ENCODE results near the gene SLC35F4.
"Not testable (repeated sequence)": the region's sequence is repeated elsewhere in the genome, so short reads cannot be mapped to it uniquely, and the experiment has no call there.

Gene SLC35F4

DNA sequence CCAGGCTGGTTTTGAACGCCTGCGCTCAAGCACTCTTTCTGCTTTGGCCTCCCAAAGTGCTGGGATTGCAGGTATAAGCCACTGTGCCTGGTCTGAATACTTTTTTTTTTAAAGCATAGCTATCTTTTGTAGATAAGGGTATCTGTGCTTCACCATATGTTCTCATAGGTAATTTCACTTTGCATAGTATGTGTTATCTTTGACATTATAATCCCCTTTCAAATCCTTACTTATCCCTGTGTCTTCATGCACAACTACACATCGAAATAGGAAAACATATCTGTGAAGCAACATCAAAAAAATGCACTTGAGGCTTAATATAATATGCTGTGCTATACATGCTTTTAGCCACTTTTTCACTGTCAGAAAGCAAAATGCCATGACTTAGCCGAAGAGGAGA is 94.1 kb downstream of the SLC35F4 start:
- no peak for DNase-seq

DNA sequence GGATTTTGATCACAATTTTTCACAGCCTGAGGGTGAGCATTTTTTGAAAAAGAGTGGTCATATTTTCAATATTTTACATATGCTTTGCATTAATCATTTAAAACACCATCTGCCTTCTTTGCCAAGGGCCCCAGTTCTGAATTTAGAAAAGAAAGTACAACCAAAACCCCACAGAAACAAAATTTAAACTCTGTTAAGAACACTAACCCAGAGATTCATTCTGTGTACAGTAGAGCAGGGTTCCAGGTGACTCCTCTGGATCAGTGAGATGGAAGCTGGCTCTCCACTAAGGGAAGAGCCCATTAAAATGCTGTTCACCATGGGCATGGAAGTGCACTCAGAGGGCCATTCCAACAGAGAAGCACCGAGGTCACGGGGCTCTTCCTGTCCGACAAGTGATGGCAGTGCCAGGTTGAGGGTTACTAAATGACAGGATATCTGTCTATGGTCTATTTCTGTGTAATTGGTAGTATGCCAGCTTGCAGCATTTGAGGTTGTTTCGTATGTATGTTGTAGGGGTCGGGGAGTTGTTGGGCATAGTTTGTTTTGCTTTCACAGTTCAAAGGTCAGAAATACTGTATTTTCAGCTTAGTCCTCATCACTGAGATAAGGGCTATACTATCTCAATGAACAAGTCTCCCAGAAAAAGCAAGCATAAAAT is 95.9 kb downstream of the SLC35F4 start:
- DNase-seq = no peak

DNA sequence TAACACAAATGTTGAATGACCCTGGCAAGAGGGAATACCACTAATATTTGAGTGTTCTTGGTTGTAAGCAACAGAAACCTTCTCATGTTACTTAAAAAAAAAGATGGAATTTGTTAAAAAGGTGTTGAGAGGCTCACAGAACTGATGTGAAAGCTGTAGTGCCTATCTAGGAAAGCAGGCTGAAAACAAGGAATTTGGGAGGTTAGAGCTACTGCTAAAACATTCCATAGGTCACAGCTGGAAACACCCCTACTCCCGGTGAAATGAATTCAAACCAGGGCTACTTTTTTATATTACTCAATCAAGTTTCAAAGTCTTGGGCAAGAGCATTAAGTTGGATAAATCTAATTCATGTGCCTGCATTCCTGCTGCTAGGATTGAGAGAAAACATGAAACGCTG is 104.1 kb downstream of the SLC35F4 start:
- no peak for DNase-seq

DNA sequence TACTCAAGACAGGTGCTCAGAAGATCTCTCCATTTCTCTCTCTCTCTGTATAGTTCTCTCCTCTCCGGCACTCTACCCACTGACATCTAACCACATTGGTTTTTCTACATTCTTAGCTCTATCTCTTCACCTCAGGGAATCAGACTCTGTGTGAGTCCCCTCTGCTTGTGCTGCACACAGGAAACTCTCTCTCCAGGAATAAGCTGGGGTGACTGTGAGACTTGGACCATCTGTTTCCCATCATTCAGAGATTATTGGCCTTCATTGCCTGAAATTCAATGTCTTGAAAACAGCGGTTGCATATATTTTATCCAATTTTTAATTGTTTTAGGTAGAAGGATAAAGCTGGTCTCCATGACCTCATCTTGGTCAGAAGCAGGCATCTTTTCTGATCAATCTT is 105.0 kb downstream of the SLC35F4 start:
- no peak for DNase-seq

DNA sequence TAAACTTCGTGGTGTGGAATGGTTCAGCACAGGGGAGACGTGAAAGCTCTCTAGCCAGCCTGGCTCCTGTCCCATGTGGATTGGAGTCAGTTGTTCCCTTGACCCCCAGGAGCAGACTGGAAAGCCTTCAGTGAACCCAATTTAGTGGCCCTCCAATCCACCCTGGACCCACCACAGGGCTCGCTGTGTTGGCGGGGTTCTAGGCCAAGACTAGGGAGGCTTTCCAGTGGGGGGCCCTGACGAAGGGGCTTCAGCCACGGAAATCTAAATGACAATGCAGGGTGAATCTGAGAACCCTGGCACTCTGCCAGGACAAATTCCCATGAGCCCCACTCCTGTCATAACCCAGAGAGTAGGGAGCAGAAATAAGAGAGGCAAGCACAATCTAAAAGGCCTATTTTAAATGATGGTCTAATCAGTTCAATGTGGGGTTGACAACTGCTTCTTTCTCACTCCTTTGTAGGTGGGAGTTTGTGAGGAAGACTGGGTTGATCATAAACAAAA is 110.8 kb downstream of the SLC35F4 start:
- peak; percentile 51 for DNase-seq

DNA sequence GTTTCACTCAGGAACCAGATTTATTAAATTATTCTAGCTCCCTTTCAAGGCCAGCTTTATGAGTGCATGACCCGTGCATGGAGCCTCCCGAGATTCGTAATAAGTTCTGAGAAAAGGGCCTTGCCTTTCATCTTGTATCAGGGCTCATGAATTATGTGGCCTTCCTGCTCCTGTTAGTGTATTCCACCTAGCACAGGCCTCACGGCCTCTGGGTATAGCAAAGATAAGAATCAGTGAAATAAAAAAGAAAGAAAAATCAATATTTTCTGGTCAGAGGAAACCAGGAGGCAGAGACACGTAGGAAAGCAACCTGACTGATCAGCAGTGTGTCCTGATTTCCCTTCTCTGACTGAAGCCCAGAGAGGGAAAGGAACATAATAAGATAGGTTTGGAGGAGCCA is 111.4 kb downstream of the SLC35F4 start:
- no peak for DNase-seq

DNA sequence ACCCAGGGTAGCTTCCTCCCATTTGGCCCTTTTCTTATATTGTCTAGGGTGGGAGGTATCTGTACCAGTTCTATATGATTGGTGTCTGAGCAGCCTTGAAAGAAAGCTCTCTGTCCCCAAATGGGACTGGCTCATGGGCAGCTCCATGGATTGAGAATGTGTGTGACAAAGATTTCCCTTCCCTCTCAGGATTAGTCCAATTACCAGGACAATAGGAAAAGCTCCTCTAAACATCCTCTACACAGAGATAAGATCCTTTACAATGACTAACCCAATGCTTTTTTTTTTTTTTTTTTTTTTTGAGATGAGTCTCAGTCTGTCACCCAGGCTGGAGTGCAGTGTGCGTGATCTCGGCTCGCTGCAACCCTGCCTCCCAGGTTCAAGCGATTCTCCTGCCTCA is 112.1 kb downstream of the SLC35F4 start:
- DNase-seq = no peak

DNA sequence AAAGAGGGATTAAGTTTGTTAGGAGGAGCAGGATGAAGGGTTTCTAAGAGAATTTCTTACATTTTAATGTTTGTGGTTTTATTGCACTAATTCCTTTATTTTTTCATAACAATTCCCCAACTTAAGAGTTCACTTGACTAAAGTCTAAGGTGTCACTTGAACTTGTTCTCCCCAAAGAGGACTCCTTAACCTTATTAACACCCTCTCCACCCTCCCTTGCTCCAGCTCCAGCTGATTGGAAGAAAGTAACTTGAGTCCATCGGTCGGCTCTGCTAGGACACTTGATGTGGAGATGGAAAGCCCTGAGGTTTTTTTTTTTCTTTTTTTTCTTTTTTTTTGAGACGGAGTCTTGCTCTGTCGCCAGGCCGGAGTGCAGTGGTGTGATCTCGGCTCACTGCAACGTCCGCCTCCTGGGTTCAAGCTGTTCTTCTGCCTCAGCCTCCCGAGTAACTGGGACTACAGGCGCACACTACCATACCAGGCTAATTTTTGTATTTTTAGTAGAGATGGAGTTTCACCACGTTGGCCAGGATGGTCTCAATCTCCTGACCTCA is 113.7 kb downstream of the SLC35F4 start:
- not testable (repeated sequence) for DNase-seq

DNA sequence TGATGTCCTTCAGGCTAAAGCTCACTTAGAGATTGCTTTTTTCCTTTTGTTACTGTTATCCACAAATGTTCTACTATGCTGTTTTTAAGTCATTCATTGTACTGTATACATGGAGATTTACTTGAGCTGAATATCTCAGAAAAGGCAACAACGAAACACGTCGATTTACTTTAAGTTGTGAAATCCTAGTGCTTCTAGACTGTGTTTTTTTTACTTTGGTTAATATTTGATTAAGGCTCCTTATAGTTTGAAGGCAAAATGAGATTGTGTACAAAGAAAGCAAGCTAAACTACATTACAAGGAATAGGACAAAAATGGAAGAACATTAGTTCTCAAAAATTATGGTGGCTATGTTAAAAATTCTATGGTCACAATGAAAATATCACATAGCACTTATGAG is 114.5 kb downstream of the SLC35F4 start:
- DNase-seq = no peak

DNA sequence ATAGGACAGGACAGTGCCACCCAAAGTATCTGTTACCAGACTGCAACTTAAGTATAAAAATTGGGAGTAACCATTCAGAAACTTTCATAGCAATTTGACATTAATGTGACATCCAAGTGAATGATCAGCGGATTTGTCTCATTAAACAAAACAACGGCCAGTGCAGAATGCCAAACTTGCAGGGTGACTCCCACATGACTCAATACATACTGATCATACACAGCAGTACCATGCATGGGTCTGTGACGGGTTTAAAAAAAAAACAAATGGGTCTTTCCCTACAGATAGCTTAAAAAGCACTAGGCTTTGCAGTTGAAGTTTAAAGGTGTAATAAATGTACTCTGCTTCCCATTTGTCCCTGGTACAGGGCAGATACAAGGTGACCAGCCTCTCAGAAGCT is 116.6 kb downstream of the SLC35F4 start:
- DNase-seq = no peak

DNA sequence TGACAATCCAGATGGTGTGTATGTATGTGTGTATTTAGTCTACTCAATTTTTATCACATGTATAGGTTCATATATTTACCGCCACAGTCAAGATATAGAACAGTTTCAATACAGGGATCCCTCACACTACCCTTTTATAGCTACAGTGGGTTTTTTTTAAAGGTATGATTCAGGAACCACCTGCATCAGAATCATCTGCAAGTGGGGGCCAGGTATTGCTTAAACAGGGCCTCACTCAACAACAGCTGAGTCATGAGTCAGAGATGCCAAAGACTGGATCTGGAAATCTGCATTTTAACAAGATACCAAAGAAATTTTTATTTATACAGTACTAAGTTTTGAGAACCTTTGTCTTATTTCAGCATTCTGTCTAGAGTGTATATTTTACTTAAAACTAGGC is 117.6 kb downstream of the SLC35F4 start:
- no peak for DNase-seq

DNA sequence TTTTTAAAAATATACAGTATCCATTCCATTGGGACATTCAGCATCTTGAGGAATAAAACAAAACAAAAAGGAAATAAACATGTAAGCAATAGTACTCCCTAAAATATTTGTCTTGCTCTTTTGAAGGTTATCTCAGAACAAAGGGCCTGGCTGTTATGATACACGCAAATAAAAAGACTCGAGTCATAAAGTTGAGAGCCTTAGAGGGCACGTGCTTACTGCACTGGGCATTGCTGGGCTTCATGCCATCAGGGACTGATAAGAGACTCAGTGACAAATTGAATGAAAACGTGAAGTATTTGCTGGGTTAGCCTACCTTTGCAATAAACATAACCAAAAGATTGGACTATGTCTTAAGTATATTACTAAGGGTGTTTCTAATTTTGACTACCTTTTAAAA is 118.9 kb downstream of the SLC35F4 start:
- DNase-seq = no peak

DNA sequence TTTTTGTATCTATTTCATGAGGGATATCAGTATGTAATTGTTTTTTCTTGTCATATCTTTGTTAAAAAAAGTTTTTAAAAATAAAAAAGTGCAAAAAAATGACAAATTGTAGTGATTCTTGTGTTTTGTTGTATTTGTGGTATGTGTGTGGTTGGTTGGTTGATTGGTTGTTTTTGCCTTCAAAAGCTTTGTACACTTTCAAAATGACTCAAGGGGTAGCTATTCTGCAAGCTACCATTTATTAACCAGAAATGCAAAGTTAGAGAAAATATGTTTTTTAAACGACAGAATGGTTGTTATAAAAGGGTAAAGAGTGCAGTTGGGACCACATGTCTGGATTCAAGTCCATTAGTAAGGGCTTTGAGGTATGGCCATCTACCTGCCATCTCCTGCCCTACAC is 119.3 kb downstream of the SLC35F4 start:
- no peak for DNase-seq

DNA sequence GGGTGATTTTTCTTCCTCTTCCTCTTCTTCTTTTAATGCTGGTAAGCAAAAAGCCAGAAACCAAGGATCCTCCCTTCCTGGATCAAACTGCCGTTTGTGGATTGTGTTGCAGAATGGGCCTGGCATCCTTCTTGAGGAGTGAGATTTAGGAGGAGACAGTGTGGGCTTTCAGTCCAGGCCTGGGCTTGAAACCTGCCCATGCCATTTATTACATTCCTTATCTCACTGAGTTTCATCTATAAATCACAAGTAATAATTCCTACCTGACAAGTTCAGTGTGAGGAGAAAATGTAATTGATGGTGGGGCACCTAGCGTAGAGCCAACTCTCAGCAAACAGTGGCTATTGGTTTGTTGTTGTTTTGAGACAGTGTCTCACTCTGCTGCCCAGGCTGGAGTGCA is 126.4 kb downstream of the SLC35F4 start:
- no peak for DNase-seq

DNA sequence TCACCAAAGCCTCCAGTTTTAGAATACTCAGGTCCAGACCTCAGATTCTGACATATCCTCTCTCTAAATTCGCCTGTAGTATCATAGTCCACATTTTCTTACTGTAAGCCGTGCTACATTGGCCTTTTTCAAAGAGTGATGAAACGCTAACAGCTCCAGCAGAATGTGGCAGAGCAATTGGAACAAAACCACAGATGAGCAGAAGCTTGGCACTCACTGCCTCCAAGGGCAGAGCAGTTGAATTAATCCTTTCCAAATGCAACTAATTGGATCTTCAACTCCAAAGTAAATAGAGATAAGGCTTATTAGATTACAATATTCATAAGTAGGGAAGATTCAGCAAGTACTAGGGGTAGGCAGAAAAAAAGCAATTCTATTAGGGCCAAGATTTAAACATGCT is 128.3 kb downstream of the SLC35F4 start:
- no peak for DNase-seq

DNA sequence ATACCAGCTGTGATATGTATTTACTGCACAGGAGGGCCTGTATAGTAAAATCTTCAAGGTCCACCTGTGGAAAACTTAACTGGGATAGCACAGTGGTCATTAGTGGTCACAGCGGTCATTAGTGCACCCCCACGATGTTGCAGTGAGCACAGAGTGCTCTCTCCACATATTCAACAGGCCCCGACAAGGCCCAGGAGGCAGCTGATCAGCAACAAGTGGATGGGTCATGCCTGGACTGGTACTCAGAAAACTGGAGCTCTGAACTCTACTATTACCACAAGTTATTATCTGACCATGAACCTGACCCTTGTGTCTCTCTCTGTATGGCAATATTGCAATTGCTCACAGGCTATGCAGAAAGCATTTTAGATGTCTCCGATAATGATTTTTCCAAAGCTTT is 129.5 kb downstream of the SLC35F4 start:
- no peak for DNase-seq

DNA sequence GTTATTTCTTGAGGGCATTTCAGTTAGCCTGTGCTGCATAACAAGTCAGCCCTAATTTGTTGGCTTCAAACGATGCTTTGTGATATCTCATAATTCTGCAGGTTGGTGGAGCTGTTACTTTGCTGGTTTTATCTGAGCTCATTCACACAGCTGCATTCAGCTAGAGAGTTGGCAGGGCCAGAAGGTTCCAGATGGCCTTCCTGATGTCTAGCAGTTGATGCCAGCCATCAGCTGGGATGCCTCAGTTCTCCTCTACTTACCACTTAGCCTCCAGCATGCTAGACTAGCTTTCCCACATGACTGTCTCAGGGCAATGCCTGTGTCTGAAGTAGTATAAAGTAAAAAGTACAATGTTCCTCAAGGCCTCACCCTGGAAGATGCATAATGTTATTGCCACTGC is 130.6 kb downstream of the SLC35F4 start:
- DNase-seq = no peak

DNA sequence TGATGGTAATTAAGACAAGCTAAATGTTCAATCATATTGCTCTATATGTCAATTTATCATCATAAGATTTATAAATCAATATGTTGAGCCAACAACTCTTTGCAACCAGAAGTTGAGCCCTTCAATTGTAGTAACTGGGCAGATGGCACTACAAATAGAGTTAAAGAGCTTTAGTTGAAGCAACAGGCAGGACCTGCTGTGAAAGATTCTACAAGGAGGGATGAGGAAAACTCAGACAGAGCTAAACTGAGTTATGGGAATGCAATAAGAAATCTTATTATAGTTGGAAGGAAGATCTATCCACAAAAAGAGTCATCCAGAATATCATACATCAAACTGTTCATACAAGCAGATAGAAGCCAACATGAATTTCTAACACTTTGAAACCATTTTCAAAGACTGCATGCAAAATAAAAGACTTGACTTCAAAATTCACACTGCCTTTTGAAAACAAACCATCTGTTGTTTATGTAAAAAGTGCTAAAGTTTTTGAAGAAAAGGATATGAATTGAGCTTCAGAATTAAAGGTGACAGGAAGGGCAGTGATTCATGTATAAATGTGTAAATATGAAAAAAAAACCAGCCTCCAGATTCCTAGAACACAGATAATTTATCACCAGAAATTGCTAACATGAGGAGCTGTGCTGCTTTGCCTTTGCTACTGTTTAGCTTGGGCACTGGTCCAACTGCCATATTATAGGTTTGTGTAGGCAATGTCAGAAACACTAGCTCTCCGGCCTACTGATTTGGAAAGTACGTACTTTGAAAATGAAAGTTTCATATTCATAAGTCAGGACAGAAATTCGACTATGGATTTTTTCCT is 133.2 kb downstream of the SLC35F4 start:
- DNase-seq = no peak

DNA sequence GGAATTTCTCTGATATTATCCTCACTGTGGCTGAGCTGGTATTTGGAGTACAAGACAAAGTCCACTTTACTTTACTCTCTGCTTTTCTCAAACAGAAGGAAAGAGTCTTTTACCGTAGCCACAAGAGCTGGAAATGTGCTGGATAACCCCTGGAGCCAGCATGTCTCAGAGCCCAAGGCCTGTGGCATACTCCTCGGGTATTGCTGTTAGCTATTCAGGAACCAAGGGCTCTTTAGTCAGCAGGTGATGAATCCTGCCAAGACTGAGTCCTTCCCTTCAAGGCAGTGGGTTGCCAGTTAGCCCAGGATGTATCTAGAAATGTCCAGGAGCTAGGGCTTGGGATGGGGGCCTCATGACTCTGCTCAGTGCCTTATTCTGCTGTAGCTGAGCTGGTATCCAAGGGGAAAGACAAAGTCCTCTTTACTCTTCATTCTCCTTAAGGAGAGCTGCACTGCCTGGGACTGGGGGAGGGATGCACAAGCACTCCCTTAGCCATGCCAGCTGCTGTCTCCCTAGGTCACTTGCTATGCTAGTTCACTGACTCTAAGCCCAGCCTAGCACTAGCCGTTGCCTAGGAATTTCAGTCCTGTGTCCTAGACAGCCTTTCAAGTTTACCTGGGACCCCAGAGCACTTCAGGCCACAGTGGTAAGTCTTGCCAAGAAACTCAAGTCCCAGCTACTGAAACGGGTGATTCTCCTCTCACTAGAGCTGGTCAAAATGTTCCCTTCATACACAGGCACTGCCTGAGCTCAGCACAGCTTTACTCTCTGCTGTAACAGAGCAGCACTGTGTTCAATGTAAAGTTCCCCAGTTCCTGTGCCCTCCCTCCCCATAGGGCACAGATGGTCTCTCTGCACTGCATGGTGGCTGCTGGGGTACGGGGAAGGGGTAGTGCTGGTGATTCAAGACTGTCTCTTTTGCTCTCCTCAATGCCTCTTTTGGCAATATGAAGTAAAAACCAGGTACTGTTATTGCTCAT is 136.4 kb downstream of the SLC35F4 start:
- DNase-seq = no peak

DNA sequence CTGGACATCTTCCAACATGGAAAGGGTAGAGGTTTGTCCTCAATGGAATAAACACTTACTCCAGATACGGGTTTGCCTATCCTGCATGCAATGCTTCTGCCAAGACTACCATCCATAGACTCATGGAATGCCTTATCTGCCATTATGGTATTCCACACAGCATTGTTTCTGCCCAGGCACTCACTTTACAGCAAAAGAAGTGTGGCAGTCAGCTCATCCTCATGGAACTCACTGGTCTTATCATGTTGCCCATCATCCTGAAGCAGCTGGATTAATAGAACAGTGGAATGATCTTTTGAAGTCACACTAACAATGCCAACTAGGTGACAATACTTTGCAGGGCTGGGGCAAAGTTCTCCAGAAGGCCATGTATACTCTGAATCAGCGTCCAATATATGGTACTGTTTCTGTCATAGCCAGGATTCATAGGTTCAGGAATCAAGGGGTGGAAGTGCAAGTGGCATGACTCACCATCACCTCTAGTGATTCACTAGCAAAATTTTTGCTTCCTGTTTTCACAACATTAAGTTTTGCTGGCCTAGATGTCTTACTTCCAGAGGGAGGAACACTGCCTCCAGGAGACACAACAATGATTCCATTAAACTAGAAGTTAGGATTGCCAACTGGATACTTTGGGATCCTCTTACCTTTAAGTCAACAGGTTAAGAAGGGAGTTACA is 140.4 kb downstream of the SLC35F4 start:
- no peak for DNase-seq

DNA sequence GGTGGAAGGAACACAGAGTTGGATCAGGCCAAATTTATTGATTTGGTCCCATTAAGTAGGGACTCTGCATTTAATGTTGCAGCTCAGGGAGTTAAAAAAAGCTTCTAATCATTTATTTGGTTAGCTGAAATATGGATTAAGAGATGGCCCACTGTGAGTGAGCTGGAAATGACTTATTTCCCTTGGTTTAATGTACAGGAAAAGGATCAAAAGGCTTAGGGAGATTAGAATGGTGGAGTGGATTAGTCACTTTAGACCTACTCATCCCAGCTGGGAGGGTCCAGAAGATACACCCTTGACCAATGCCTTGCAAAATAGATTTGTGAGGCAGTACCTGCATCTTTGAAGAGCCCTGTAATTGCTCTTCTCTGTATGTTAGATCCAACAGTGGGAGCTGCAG is 143.8 kb downstream of the SLC35F4 start:
- DNase-seq = not testable (repeated sequence)

DNA sequence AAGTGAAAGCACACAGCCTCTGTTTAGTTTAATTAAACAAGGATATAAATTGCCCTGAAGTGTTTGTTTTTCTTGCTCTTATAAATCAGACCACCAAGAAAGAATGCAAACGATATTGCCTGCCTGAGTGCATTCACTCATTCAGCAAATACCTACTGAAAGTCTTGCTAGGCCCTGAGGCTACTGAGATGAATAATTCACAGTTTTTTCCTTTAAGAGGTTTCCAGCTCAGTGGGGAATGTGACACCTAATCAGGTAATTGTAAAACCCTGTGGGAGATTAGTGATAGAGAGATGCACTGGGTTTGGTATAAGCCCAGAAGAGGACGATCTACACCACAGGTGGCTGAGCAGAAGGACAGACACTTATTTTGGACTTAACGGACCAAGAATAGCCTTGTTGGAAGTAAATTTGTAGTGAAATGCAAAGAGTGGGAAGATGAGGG is 151.4 kb downstream of the SLC35F4 start:
- DNase-seq = peak; percentile 46
